ENCODE measurements around the gene DUSP1. TPM values are rescaled to one million over a fixed set of nuclear protein-coding genes. Genes with fewer than 3 reads are reported as not detected.

The DUSP1 gene
- total RNA-seq, 1 experiment from 2014 or later = 10.3 TPM

DNA sequence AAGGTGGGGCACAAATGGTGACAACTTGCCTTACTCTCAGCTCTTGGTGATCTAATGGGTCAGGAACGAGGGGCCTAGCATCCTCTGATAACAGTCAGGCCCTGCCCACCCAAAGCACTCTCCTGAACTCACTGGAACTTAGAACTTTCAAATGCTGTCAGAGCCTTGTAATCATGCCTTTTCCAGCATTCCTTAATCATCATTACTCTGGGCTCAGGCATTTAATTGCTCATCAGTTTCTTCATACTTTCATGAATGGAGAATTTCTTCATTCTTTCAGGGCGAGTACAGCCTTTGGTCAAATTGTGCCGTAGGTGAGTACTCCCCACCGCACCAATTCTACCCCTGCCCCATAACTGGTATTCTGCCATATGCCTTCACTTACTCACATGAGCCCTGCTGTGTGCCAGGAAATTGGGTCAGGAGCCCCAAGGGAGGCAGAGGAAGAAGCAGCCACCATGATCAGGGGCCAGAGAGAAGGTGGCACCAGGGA lies 30.2 kb upstream of the DUSP1 start:
- intact Hi-C loops (cut with micrococcal nuclease; ENCODE audit: unreplicated experiment) = loop anchor here (1.0 to 2.0 kb wide), 3 partner anchors 58 to 104 kb away; no protein-coding TSS in a partner anchor
- no peaks in the 10 kb centered on the region for H3K27me3 ChIP-seq (ENCODE audit: insufficient read depth, low read depth)
- no peak overlapping the region for H2AFZ ChIP-seq
- no TSS peak for BruUV-seq (replicated peaks)
- no peaks in the 10 kb centered on the region for H3K36me3 ChIP-seq (ENCODE audit: low read depth)
- POLR2A ChIA-PET (ENCODE audit: unreplicated experiment) = no interaction called here
- no peaks in the 10 kb centered on the region for H3K9me3 ChIP-seq (ENCODE audit: insufficient read depth, low read depth)
- H3K27ac ChIP-seq = peak overlapping the region; percentile 97
- DNase-seq = peak; percentile 67 to 97
- CTCF ChIA-PET = interaction anchor here (0.7 kb wide), 2 partner anchors 12 to 105 kb away, joined by 5 to 8 read pairs; no protein-coding TSS in a partner anchor
- H4K20me1 ChIP-seq (ENCODE audit: insufficient read depth) = no peaks in the 10 kb centered on the region
- H3K79me2 ChIP-seq (ENCODE audit: low read depth) = no peaks in the 10 kb centered on the region
- no peak for TF ChIP-seq CTCF (conservative IDR thresholded peaks at IDR 0.05)
- TF ChIP-seq EZH2 (IDR thresholded peaks at IDR 0.05; ENCODE audit: low read depth) = no peak
- H3F3A ChIP-seq (ENCODE audit: insufficient read depth, low read depth) = peaks cover 47% of the 10 kb centered on the region
- no peak overlapping the region for H3K4me3 ChIP-seq
- peaks cover 57% of the 10 kb centered on the region for H3K4me1 ChIP-seq (replicated peaks; ENCODE audit: insufficient read depth)
- H3K4me2 ChIP-seq = peak overlapping the region; percentile 62
- H3K9me2 ChIP-seq (ENCODE audit: insufficient read depth) = no peaks in the 10 kb centered on the region

- intact Hi-C loops (cut with micrococcal nuclease; ENCODE audit: unreplicated experiment) = loop anchor here (2.0 kb wide), 1 partner anchor 59 kb away; no protein-coding TSS in a partner anchor
- H3K4me1 ChIP-seq (replicated peaks; ENCODE audit: insufficient read depth) = peaks cover 57% of the 10 kb centered on the region
- H3K36me3 ChIP-seq (ENCODE audit: low read depth) = no peaks in the 10 kb centered on the region
- H3K27me3 ChIP-seq (ENCODE audit: insufficient read depth, low read depth) = no peaks in the 10 kb centered on the region
- H3K27ac ChIP-seq = peak overlapping the region; percentile 97
- POLR2A ChIA-PET (ENCODE audit: unreplicated experiment) = interaction anchor here (0.6 kb wide), 1 partner anchor 1022 kb away, joined by 3 read pairs; no protein-coding TSS in a partner anchor
- peaks cover 47% of the 10 kb centered on the region for H3F3A ChIP-seq (ENCODE audit: insufficient read depth, low read depth)
- no peak overlapping the region for H2AFZ ChIP-seq
- BruUV-seq (replicated peaks) = no TSS peak
- H3K9me3 ChIP-seq (ENCODE audit: insufficient read depth, low read depth) = no peaks in the 10 kb centered on the region
- H3K79me2 ChIP-seq (ENCODE audit: low read depth) = no peaks in the 10 kb centered on the region
- TF ChIP-seq CTCF (conservative IDR thresholded peaks at IDR 0.05) = no peak
- no peak for TF ChIP-seq EZH2 (IDR thresholded peaks at IDR 0.05; ENCODE audit: low read depth)
- H3K9me2 ChIP-seq (ENCODE audit: insufficient read depth) = no peaks in the 10 kb centered on the region
- peak overlapping the region; percentile 24; the same call in 1 of the 2 replicates for H3K4me2 ChIP-seq
- DNase-seq = peak in 1 of 2 experiments; percentile 79
- H4K20me1 ChIP-seq (ENCODE audit: insufficient read depth) = no peaks in the 10 kb centered on the region
- CTCF ChIA-PET = interaction anchor here (0.6 kb wide), 1 partner anchor 35 kb away, joined by 6 read pairs; no protein-coding TSS in a partner anchor
- H3K4me3 ChIP-seq = no peak overlapping the region
Observed at GRCh38 chr5:172800088-172800551, 29.1 kb upstream of the DUSP1 start.

DNA sequence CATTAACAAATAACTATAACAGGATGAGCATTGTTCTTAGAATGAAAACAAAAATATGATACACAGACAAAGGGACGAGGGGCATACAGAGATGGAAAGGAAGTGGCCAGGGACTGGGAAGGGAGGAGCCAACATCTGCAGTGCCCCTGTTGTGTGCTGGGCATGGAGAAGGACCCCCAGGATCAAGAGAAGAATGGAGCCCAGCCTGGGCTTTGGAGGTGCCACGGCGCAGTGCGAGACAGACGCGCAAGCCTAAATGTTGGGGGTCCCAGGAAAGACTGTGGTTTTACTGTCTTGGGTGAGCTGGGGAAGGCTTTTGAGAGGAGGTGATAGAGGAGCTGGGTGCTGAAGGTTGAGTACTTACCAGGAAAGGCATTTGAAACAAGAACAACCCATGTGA lies 28.4 kb upstream of the DUSP1 start:
- Histone ChIP-seq H3K27me3 (ENCODE audit: insufficient read depth, low read depth) (no peaks in the 10 kb centered on the region), H3F3A (ENCODE audit: insufficient read depth, low read depth) (peaks cover 47% of the 10 kb centered on the region), H3K4me2 (peak overlapping the region; percentile 42), H3K9me2 (ENCODE audit: insufficient read depth) (no peaks in the 10 kb centered on the region), H3K4me3 (no peak overlapping the region), H3K79me2 (ENCODE audit: low read depth) (no peaks in the 10 kb centered on the region), H3K36me3 (ENCODE audit: low read depth) (no peaks in the 10 kb centered on the region), H2AFZ (no peak overlapping the region), H3K9me3 (ENCODE audit: insufficient read depth, low read depth) (no peaks in the 10 kb centered on the region), H3K27ac (peak overlapping the region; percentile 97), H4K20me1 (ENCODE audit: insufficient read depth) (no peaks in the 10 kb centered on the region), H3K4me1 (replicated peaks; ENCODE audit: insufficient read depth) (peaks cover 60% of the 10 kb centered on the region)
- BruUV-seq (replicated peaks) = no TSS peak
- ChIA-PET CTCF (interaction anchor here (0.6 kb wide), 1 partner anchor 34 kb away, joined by 6 read pairs; no protein-coding TSS in a partner anchor), POLR2A (ENCODE audit: unreplicated experiment) (no interaction called here)
- no peak for DNase-seq
- intact Hi-C loops (cut with micrococcal nuclease; ENCODE audit: unreplicated experiment) = no loop called here
- TF ChIP-seq EZH2 (IDR thresholded peaks at IDR 0.05; ENCODE audit: low read depth) = no peak
- TF ChIP-seq CTCF (conservative IDR thresholded peaks at IDR 0.05) = no peak
